Midbrain (tissue), 1 donor: ENCODE data around the gene CNNM4.
"Not testable (repeated sequence)": the region's sequence is repeated elsewhere in the genome, so short reads cannot be mapped to it uniquely, and the experiment has no call there.

ENCODE experiments used
- DNase-seq: peaks from one replicate; lab custom pipeline; 2025; lab: John Stamatoyannopoulos, UW

CNNM4 gene

GRCh38 chr2:96792772-96793749 lies 32.4 kb downstream of the CNNM4 start:
- DNase-seq: no peak

- DNase-seq: no peak
Measured at GRCh38 chr2:96795076-96795475, 34.4 kb downstream of the CNNM4 start.

- DNase-seq: not testable (repeated sequence)
Measured at GRCh38 chr2:96796497-96796896, 35.8 kb downstream of the CNNM4 start.

GRCh38 chr2:96797066-96797625 lies 36.4 kb downstream of the CNNM4 start:
- no peak for DNase-seq

- no peak for DNase-seq
Measured at GRCh38 chr2:96798733-96799622, 38.3 kb downstream of the CNNM4 start.

- no peak for DNase-seq
Measured at GRCh38 chr2:96799623-96799935, 38.9 kb downstream of the CNNM4 start.

- DNase-seq: no peak
Measured at GRCh38 chr2:96800061-96801004, 39.6 kb downstream of the CNNM4 start.

GRCh38 chr2:96801005-96801785 lies 40.5 kb downstream of the CNNM4 start:
- peak; percentile 41 for DNase-seq

- DNase-seq: no peak
Measured at GRCh38 chr2:96801786-96802595, 41.3 kb downstream of the CNNM4 start.

GRCh38 chr2:96802721-96803120 lies 42.0 kb downstream of the CNNM4 start:
- DNase-seq: no peak

GRCh38 chr2:96804986-96805385 lies 44.3 kb downstream of the CNNM4 start:
- no peak for DNase-seq

GRCh38 chr2:96805946-96806345 lies 45.2 kb downstream of the CNNM4 start:
- not testable (repeated sequence) for DNase-seq

GRCh38 chr2:96806468-96807126 lies 45.9 kb downstream of the CNNM4 start:
- DNase-seq: no peak

- DNase-seq: no peak
Measured at GRCh38 chr2:96807127-96807471, 46.4 kb downstream of the CNNM4 start.

GRCh38 chr2:96808176-96808837 lies 47.6 kb downstream of the CNNM4 start:
- no peak for DNase-seq

GRCh38 chr2:96809216-96809882 lies 48.6 kb downstream of the CNNM4 start:
- DNase-seq: no peak

GRCh38 chr2:96809951-96810782 lies 49.5 kb downstream of the CNNM4 start:
- no peak for DNase-seq
